Smooth muscle cell (in vitro differentiated cells): ENCODE data around the gene SLC19A1. TPM values are rescaled to one million over a fixed set of nuclear protein-coding genes. Genes with fewer than 3 reads are reported as not detected.

ENCODE experiments used
- DNase-seq: peaks from one replicate; lab custom pipeline; 2025; ENCODE audit not compliant: unreplicated experiment; lab: John Stamatoyannopoulos, UW
- H2AFZ ChIP-seq: fragments of 200-600 bp; sonication (generic); 2 replicates; pipeline ENCODE4 v1.6.0; 2016; ENCODE audit warnings: antibody characterized with exemption, low read depth, mild to moderate bottlenecking
- H3F3A ChIP-seq: fragments of 200-600 bp; sonication (generic); 2 replicates; pipeline ENCODE4 v1.6.0; 2017; ENCODE audit warnings: antibody characterized with exemption, low read depth
- H3K27ac ChIP-seq: fragments of 200-600 bp; sonication (generic); 2 replicates; pipeline ENCODE4 v1.5.1; 2016; ENCODE audit warnings: low read depth, mild to moderate bottlenecking
- H3K27me3 ChIP-seq: fragments of 200-600 bp; sonication (generic); 2 replicates; pipeline ENCODE4 v1.6.1; 2016; ENCODE audit warnings: low read depth, mild to moderate bottlenecking
- H3K36me3 ChIP-seq: fragments of 200-600 bp; sonication (generic); 2 replicates; pipeline ENCODE4 v1.5.1; 2016; ENCODE audit warnings: low read depth
- H3K4me1 ChIP-seq: fragments of 200-600 bp; sonication (generic); 2 replicates; pipeline ENCODE4 v1.5.1; 2016; ENCODE audit warnings: low read depth
- H3K4me2 ChIP-seq: fragments of 200-600 bp; sonication (generic); 2 replicates; pipeline ENCODE4 v1.6.0; 2016; ENCODE audit warnings: mild to moderate bottlenecking
- H3K4me3 ChIP-seq: fragments of 200-600 bp; sonication (generic); 2 replicates; pipeline ENCODE4 v1.5.1; 2016; ENCODE audit warnings: mild to moderate bottlenecking
- H3K79me2 ChIP-seq: fragments of 200-600 bp; sonication (generic); 2 replicates; pipeline ENCODE4 v1.6.0; 2016; ENCODE audit warnings: low read depth, mild to moderate bottlenecking
- H3K9ac ChIP-seq: fragments of 200-600 bp; sonication (generic); 2 replicates; pipeline ENCODE4 v1.6.0; 2016; ENCODE audit warnings: low read depth
- H3K9me3 ChIP-seq: fragments of 200-600 bp; sonication (generic); replicated peaks from 2 replicates; pipeline ENCODE4 v1.5.1; 2016; ENCODE audit warnings: low read depth
- H4K20me1 ChIP-seq: fragments of 200-600 bp; sonication (generic); 2 replicates; pipeline ENCODE4 v1.6.0; 2016; ENCODE audit warnings: low read depth
- WGBS: methylation state at CpG from one replicate; pipeline ENCODE4 v1.1.7; 2016; ENCODE audit warnings: low lambda C conversion rate; 5-methylcytosine and 5-hydroxymethylcytosine counted together
- polyA plus RNA-seq: library from polyadenylated mRNA; unstranded; fragments of >200 nt; fragmentation: Nextera tagmentation; extraction: Ambion mirVana; gene quantifications from 2 replicates; pipeline ENCODE4 v1.2.1, GENCODE V29; 2016
- total RNA-seq: library from RNA; depleted of rRNA; stranded (reverse); fragments of >200 nt; gene quantifications from 2 replicates; pipeline ENCODE4 v1.2.3, GENCODE V29; 2014
- TF ChIP-seq, protein P1 (sequence below): fragments of 200-600 bp; sonication (generic); IDR thresholded peaks from 2 replicates; pipeline ENCODE4 v1.5.1; 2017; ENCODE audit warnings: borderline replicate concordance, mild to moderate bottlenecking, antibody characterized with exemption; ENCODE audit not compliant: insufficient read depth, poor library complexity, severe bottlenecking

Gene SLC19A1
- total and polyA plus RNA-seq, 2 experiments from 2014 or later: 2.3 to 33.2 TPM

DNA sequence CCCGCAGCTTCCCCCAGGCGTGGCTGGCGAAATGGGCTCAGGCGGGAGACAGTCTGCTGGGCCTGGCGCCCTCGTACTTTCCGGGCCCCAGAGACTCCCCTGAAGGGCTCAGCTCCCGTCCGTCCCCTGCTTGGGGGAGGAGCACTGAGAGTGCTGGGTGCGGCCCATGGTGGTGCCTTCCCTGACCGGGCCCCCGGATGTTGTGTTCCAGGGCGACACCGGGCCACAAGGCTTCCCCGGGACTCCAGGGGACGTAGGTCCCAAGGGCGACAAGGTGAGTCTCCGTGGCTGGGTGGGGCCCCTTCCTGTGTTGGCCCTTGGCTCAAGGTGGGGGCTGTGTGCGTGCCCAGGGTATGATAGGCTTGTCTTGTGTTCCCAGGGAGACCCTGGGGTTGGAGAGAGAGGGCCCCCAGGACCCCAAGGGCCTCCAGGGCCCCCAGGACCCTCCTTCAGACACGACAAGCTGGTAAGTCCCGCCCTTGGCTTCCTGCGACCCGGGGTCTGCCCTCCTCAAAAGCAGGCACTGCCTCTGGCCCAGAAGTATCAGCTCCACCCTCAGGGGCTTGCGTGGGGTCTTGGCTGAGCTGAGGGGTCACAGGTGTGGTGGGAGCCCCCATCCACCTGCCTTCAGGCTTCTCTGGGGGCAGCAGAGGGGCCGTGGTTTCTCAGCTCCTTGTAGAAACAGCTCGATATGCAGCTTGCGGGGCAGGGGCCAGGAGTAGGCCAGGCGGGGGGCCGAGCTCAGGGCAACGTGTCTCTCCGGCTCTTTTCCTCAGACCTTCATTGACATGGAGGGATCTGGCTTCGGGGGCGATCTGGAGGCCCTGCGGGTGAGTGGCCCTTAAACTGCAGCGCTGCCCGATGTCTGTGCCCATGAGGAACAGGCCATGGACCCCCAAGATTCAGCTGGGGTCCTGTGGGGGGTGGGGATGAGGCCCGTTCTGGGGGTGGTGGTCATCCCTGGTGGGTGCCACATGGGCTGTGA, 62.3 kb downstream of the SLC19A1 start:
- no peak for DNase-seq
- TF ChIP-seq, protein P1, sequence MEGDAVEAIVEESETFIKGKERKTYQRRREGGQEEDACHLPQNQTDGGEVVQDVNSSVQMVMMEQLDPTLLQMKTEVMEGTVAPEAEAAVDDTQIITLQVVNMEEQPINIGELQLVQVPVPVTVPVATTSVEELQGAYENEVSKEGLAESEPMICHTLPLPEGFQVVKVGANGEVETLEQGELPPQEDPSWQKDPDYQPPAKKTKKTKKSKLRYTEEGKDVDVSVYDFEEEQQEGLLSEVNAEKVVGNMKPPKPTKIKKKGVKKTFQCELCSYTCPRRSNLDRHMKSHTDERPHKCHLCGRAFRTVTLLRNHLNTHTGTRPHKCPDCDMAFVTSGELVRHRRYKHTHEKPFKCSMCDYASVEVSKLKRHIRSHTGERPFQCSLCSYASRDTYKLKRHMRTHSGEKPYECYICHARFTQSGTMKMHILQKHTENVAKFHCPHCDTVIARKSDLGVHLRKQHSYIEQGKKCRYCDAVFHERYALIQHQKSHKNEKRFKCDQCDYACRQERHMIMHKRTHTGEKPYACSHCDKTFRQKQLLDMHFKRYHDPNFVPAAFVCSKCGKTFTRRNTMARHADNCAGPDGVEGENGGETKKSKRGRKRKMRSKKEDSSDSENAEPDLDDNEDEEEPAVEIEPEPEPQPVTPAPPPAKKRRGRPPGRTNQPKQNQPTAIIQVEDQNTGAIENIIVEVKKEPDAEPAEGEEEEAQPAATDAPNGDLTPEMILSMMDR: no peak
- H3K36me3 ChIP-seq: no peaks in the 10 kb centered on the region
- no peak overlapping the region for H3K27ac ChIP-seq
- WGBS: 99% methylated on average over 36 of the region's 37 CpGs
- H4K20me1 ChIP-seq: peaks cover 39% of the 10 kb centered on the region
- no peaks in the 10 kb centered on the region for H3K4me1 ChIP-seq
- H3K79me2 ChIP-seq: peaks cover 15% of the 10 kb centered on the region
- no peaks in the 10 kb centered on the region for H3K9me3 ChIP-seq
- H3K4me2 ChIP-seq: no peak overlapping the region
- no peaks in the 10 kb centered on the region for H3K27me3 ChIP-seq
- no peaks in the 10 kb centered on the region for H3F3A ChIP-seq
- no peak overlapping the region for H3K4me3 ChIP-seq
- no peak overlapping the region for H3K9ac ChIP-seq
- no peak overlapping the region for H2AFZ ChIP-seq

DNA sequence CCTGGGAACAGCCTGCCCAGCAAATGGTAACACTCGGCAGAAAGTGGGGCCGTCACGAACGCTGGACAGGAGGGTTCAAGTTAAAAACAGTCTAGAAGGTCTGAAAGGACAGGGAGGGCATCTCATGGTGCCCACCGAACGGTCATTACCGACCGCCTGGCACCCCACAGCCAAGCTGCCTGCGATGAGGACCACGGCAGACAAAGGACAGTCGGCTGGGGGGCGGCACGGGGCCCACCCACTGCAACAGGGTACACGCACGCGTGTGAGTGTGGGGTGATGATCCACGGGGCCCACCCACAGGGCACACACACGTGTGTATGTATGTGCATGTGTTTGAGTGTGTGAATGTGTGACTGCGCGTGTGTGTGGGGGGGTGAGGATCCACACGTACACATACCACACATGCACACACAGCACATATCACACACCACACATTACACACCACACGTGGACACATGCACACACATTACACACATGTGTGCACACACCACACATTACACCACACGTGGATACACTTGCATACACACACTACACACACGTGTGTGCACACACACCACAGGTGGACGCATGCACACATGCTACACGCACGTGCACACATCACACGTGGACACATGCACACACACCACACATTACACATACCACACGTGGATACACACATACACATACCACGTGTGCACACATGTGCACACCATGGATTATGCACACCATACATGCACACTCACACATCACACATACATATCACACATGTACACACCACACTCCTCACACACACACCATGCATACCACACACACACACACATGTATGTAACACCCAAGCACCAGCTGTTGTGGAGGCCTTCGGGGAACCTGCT, 63.2 kb downstream of the SLC19A1 start:
- 97% methylated on average over 28 of the region's 31 CpGs for WGBS
- H3F3A ChIP-seq: no peaks in the 10 kb centered on the region
- no peak for DNase-seq
- no peak overlapping the region for H2AFZ ChIP-seq
- peaks cover 48% of the 10 kb centered on the region for H4K20me1 ChIP-seq
- H3K27me3 ChIP-seq: no peaks in the 10 kb centered on the region
- H3K9me3 ChIP-seq: no peaks in the 10 kb centered on the region
- no peaks in the 10 kb centered on the region for H3K36me3 ChIP-seq
- TF ChIP-seq, protein P1: no peak
- H3K4me2 ChIP-seq: no peak overlapping the region
- no peak overlapping the region for H3K9ac ChIP-seq
- H3K4me1 ChIP-seq: no peaks in the 10 kb centered on the region
- H3K4me3 ChIP-seq: no peak overlapping the region
- no peak overlapping the region for H3K27ac ChIP-seq
- peaks cover 25% of the 10 kb centered on the region for H3K79me2 ChIP-seq

DNA sequence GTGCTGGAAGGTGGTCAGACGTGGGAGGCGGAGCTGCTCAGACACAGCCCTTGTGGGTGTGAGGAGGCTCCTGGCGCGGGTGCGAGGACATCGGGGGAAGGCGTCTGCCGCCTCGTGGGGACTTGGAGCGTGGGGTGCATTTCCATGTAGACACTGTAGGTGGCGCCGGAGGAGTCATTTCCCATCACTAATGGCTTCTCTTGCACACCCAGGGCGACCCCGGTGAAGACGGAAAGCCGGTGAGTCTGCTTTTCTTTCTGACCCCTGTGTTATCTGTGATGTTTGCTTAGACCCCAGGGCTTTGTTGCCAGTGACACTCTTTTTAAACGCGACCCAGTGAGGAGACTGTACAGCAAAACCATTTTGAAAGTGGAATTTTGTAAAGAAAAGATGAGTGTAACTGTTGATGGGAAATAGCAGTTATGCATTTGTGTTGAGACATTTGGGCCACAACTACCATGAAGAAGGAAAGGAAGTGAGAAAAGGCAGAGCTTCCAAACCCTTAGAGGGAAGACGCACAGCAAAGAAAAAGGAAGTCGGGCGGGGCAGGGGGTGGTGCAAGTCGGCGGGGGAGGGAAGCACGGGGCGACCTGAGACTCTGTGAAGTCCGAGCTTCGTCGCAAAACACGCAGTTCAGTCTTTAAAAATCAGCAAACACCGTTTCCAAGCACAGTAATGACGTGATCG, 64.0 kb downstream of the SLC19A1 start:
- no peaks in the 10 kb centered on the region for H3K27me3 ChIP-seq
- no peaks in the 10 kb centered on the region for H3F3A ChIP-seq
- peaks cover 56% of the 10 kb centered on the region for H4K20me1 ChIP-seq
- H3K79me2 ChIP-seq: peaks cover 32% of the 10 kb centered on the region
- no peaks in the 10 kb centered on the region for H3K9me3 ChIP-seq
- no peak overlapping the region for H3K4me2 ChIP-seq
- no peak overlapping the region for H2AFZ ChIP-seq
- DNase-seq: peak; percentile 23
- no peak overlapping the region for H3K4me3 ChIP-seq
- TF ChIP-seq, protein P1: peak; percentile 65
- H3K36me3 ChIP-seq: no peaks in the 10 kb centered on the region
- H3K4me1 ChIP-seq: no peaks in the 10 kb centered on the region
- WGBS: 67% methylated on average over 23 of the region's 32 CpGs
- H3K27ac ChIP-seq: no peak overlapping the region
- H3K9ac ChIP-seq: no peak overlapping the region
